Measurements from ENCODE around the gene NKTR. TPM values are rescaled to one million over a fixed set of nuclear protein-coding genes. Genes with fewer than 3 reads are reported as not detected.

The NKTR gene
- total and polyA plus RNA-seq, 9 of the 15 experiments (the other 6 are each of a cell fraction or from before 2014, with no cell fraction given) = 19.7 to 123 (median 92.6) TPM

DNA sequence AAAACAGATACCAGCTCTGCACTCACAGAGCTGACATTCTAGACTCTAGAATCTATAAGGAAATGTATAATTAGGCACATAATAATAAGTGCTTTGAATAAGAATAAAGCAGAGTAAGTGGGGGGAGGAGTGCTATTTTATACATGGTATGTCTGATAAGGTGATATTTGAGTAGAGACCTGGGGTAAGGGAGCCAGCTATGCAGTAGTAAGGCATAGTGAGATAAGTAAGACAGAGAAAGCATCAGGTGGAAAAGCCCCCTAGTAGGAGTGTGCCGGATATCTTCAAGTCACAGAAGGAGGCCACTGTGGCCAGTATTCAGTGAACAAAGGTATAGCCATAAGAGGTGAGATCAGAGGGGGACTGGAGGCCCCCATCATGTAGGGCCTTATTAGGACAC is 6.9 kb upstream of the NKTR start (continued):
- TF ChIP-seq, protein P1, sequence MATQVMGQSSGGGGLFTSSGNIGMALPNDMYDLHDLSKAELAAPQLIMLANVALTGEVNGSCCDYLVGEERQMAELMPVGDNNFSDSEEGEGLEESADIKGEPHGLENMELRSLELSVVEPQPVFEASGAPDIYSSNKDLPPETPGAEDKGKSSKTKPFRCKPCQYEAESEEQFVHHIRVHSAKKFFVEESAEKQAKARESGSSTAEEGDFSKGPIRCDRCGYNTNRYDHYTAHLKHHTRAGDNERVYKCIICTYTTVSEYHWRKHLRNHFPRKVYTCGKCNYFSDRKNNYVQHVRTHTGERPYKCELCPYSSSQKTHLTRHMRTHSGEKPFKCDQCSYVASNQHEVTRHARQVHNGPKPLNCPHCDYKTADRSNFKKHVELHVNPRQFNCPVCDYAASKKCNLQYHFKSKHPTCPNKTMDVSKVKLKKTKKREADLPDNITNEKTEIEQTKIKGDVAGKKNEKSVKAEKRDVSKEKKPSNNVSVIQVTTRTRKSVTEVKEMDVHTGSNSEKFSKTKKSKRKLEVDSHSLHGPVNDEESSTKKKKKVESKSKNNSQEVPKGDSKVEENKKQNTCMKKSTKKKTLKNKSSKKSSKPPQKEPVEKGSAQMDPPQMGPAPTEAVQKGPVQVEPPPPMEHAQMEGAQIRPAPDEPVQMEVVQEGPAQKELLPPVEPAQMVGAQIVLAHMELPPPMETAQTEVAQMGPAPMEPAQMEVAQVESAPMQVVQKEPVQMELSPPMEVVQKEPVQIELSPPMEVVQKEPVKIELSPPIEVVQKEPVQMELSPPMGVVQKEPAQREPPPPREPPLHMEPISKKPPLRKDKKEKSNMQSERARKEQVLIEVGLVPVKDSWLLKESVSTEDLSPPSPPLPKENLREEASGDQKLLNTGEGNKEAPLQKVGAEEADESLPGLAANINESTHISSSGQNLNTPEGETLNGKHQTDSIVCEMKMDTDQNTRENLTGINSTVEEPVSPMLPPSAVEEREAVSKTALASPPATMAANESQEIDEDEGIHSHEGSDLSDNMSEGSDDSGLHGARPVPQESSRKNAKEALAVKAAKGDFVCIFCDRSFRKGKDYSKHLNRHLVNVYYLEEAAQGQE (IDR thresholded peaks at IDR 0.05; ENCODE audit: borderline replicate concordance) = no peak
- TF ChIP-seq, protein P1 (CRISPR knock-in tag; IDR thresholded peaks at IDR 0.05; ENCODE audit: low read depth) = no peak
- TF ChIP-seq NR2F6 (CRISPR knock-in tag; IDR thresholded peaks at IDR 0.05) (no peak), SMC3 (conservative IDR thresholded peaks at IDR 0.05; ENCODE audit: insufficient read depth, low read depth, low read length) (no peak), PTTG1 (tag; IDR thresholded peaks at IDR 0.05; ENCODE audit: low read depth) (no peak), HNRNPUL1 (IDR thresholded peaks at IDR 0.05; ENCODE audit: low read length) (no peak), TAL1 (IDR thresholded peaks at IDR 0.05) (peak; percentile 50; the same call in 1 of the 2 replicates)

Measured in K562 (cell line).